ENCODE measurements around the gene TNNC1.

TNNC1 gene

GRCh38 chr3:52428151-52429005 lies 25.5 kb downstream of the TNNC1 start:
- peak; percentile 78 for TF ChIP-seq CTCF (IDR thresholded peaks at IDR 0.05; ENCODE audit: poor library complexity, severe bottlenecking)
- ATAC-seq (ENCODE audit: low read depth) (peak; percentile 92), DNase-seq (ENCODE audit: low spot score) (no peak)
- no peaks in the 10 kb centered on the region for H3K36me3 ChIP-seq (ENCODE audit: low read depth)
- no peaks in the 10 kb centered on the region for H3K9me3 ChIP-seq (ENCODE audit: severe bottlenecking)
- no peak overlapping the region for H3K27ac ChIP-seq (ENCODE audit: poor library complexity, severe bottlenecking)
- no peak overlapping the region for H3K4me3 ChIP-seq (ENCODE audit: severe bottlenecking)
- H3K27me3 ChIP-seq (ENCODE audit: insufficient read depth, poor library complexity, severe bottlenecking) = no peaks in the 10 kb centered on the region
- no peaks in the 10 kb centered on the region for H3K4me1 ChIP-seq (ENCODE audit: insufficient read depth, poor library complexity, severe bottlenecking)

- no peak for TF ChIP-seq CTCF (IDR thresholded peaks at IDR 0.05; ENCODE audit: poor library complexity, severe bottlenecking)
- H3K27ac ChIP-seq (ENCODE audit: poor library complexity, severe bottlenecking) = no peak overlapping the region
- H3K4me1 ChIP-seq (ENCODE audit: insufficient read depth, poor library complexity, severe bottlenecking) = no peaks in the 10 kb centered on the region
- no peak for ATAC-seq (ENCODE audit: low read depth)
- H3K27me3 ChIP-seq (ENCODE audit: insufficient read depth, poor library complexity, severe bottlenecking) = no peaks in the 10 kb centered on the region
- H3K4me3 ChIP-seq (ENCODE audit: severe bottlenecking) = no peak overlapping the region
- no peaks in the 10 kb centered on the region for H3K36me3 ChIP-seq (ENCODE audit: low read depth)
- H3K9me3 ChIP-seq (ENCODE audit: severe bottlenecking) = no peaks in the 10 kb centered on the region
- DNase-seq (ENCODE audit: low spot score) = peak; percentile 2
These were observed 30.7 kb downstream of the TNNC1 start for GRCh38 chr3:52423173-52423572.

- TF ChIP-seq CTCF (IDR thresholded peaks at IDR 0.05; ENCODE audit: poor library complexity, severe bottlenecking) = no peak
- no peak for ATAC-seq (ENCODE audit: low read depth)
These were observed 31.2 kb downstream of the TNNC1 start for GRCh38 chr3:52422669-52423068.

GRCh38 chr3:52420388-52420787 lies 33.5 kb downstream of the TNNC1 start:
- Histone ChIP-seq H3K27ac (ENCODE audit: poor library complexity, severe bottlenecking) (no peak overlapping the region), H3K36me3 (ENCODE audit: low read depth) (no peaks in the 10 kb centered on the region; the same call in 1 of the 2 replicates), H3K9me3 (ENCODE audit: severe bottlenecking) (no peaks in the 10 kb centered on the region), H3K27me3 (ENCODE audit: insufficient read depth, poor library complexity, severe bottlenecking) (no peaks in the 10 kb centered on the region), H3K4me1 (ENCODE audit: insufficient read depth, poor library complexity, severe bottlenecking) (no peaks in the 10 kb centered on the region), H3K4me3 (ENCODE audit: severe bottlenecking) (no peak overlapping the region)
- ATAC-seq (ENCODE audit: low read depth) (no peak), DNase-seq (ENCODE audit: low spot score) (peak; percentile 7)
- TF ChIP-seq CTCF (IDR thresholded peaks at IDR 0.05; ENCODE audit: poor library complexity, severe bottlenecking) = no peak

More at GRCh38 chr3:52422669-52423068, 31.2 kb downstream of the TNNC1 start:
- Histone ChIP-seq H3K27ac (ENCODE audit: poor library complexity, severe bottlenecking) (no peak overlapping the region), H3K4me3 (ENCODE audit: severe bottlenecking) (no peak overlapping the region), H3K27me3 (ENCODE audit: insufficient read depth, poor library complexity, severe bottlenecking) (no peaks in the 10 kb centered on the region), H3K9me3 (ENCODE audit: severe bottlenecking) (no peaks in the 10 kb centered on the region), H3K36me3 (ENCODE audit: low read depth) (no peaks in the 10 kb centered on the region), H3K4me1 (ENCODE audit: insufficient read depth, poor library complexity, severe bottlenecking) (no peaks in the 10 kb centered on the region)
- DNase-seq (ENCODE audit: low spot score) = peak; percentile 11

GRCh38 chr3:52415800-52416199 lies 38.0 kb downstream of the TNNC1 start:
- TF ChIP-seq CTCF (IDR thresholded peaks at IDR 0.05; ENCODE audit: poor library complexity, severe bottlenecking) = no peak
- no peaks in the 10 kb centered on the region for H3K27me3 ChIP-seq (ENCODE audit: insufficient read depth, poor library complexity, severe bottlenecking)
- H3K9me3 ChIP-seq (ENCODE audit: severe bottlenecking) = no peaks in the 10 kb centered on the region
- H3K4me1 ChIP-seq (ENCODE audit: insufficient read depth, poor library complexity, severe bottlenecking) = no peaks in the 10 kb centered on the region
- no peaks in the 10 kb centered on the region; the same call in 1 of the 2 replicates for H3K36me3 ChIP-seq (ENCODE audit: low read depth)
- DNase-seq (ENCODE audit: low spot score) (no peak), ATAC-seq (ENCODE audit: low read depth) (no peak)
- H3K4me3 ChIP-seq (ENCODE audit: severe bottlenecking) = no peak overlapping the region
- H3K27ac ChIP-seq (ENCODE audit: poor library complexity, severe bottlenecking) = no peak overlapping the region
